ENCODE results near the gene LUM. TPM values are rescaled to one million over a fixed set of nuclear protein-coding genes. Genes with fewer than 3 reads are reported as not detected.

LUM gene
- polyA plus RNA-seq, 3 donors: not detected

- H3K27me3 ChIP-seq (ENCODE audit: control insufficient read depth in 2 of 2, insufficient read depth in 2 of 2, low read length in 2 of 2): no peaks in the 10 kb centered on the region
- intact Hi-C loops (cut with micrococcal nuclease): no loop called here
- H3K4me2 ChIP-seq (replicated peaks; ENCODE audit: extremely low read depth, low read length, poor library complexity, severe bottlenecking): no peak overlapping the region
- Mint-ChIP-seq H3K36me3 (no peaks in the 10 kb centered on the region), H3K27ac (no peak overlapping the region), H3K4me1 (peaks cover 5% of the 10 kb centered on the region), H3K27me3 (ENCODE audit: low read depth in 3 of 3) (no peaks in the 10 kb centered on the region), H3K9me3 (peaks cover 0 to 6% (median 2%) of the 10 kb centered on the region in 7 donors), H3K4me3 (no peak overlapping the region)
- no peaks in the 10 kb centered on the region for H4K20me1 ChIP-seq (ENCODE audit: insufficient read depth, low read length)
- WGBS (ENCODE audit: insufficient coverage): no CpG with 5 or more reads among the region's 2 CpGs
- no peaks in the 10 kb centered on the region for H3K79me2 ChIP-seq (ENCODE audit: insufficient read depth, low read length)
- no peak overlapping the region for H2AFZ ChIP-seq (ENCODE audit: insufficient read depth, low read depth, low read length, poor library complexity, severe bottlenecking)
- H3K9ac ChIP-seq (ENCODE audit: insufficient read depth, low read length, poor library complexity, severe bottlenecking): no peak overlapping the region
- no peaks in the 10 kb centered on the region for H3K9me3 ChIP-seq (replicated peaks in 1 of 2; ENCODE audit: control insufficient read depth in 1 of 2, insufficient read depth in 1 of 2, low read length in 2 of 2)
- TF ChIP-seq, protein P1, sequence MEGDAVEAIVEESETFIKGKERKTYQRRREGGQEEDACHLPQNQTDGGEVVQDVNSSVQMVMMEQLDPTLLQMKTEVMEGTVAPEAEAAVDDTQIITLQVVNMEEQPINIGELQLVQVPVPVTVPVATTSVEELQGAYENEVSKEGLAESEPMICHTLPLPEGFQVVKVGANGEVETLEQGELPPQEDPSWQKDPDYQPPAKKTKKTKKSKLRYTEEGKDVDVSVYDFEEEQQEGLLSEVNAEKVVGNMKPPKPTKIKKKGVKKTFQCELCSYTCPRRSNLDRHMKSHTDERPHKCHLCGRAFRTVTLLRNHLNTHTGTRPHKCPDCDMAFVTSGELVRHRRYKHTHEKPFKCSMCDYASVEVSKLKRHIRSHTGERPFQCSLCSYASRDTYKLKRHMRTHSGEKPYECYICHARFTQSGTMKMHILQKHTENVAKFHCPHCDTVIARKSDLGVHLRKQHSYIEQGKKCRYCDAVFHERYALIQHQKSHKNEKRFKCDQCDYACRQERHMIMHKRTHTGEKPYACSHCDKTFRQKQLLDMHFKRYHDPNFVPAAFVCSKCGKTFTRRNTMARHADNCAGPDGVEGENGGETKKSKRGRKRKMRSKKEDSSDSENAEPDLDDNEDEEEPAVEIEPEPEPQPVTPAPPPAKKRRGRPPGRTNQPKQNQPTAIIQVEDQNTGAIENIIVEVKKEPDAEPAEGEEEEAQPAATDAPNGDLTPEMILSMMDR (IDR thresholded peaks at IDR 0.05): no peak
- no peak overlapping the region for H3K27ac ChIP-seq (ENCODE audit: low read depth in 1 of 2, low read length in 2 of 2)
- no peak for DNase-seq
- H3K4me1 ChIP-seq (ENCODE audit: control insufficient read depth in 1 of 2, insufficient read depth in 2 of 2, low read length in 2 of 2): no peaks in the 10 kb centered on the region
- no peaks in the 10 kb centered on the region for H3K36me3 ChIP-seq (replicated peaks in 1 of 2; ENCODE audit: control insufficient read depth in 1 of 2, insufficient read depth in 2 of 2, low read length in 2 of 2)
- no peak overlapping the region for H3K4me3 ChIP-seq (replicated peaks in 1 of 3; ENCODE audit: low read depth in 2 of 3, low read length in 3 of 3)
These were observed 12.0 kb downstream of the LUM start for GRCh38 chr12:91099341-91099740.

GRCh38 chr12:91098941-91099340 is 12.4 kb downstream of the LUM start:
- Mint-ChIP-seq H3K27ac (no peak overlapping the region), H3K4me3 (no peak overlapping the region), H3K27me3 (ENCODE audit: low read depth in 3 of 3) (no peaks in the 10 kb centered on the region), H3K4me1 (peaks cover 5% of the 10 kb centered on the region), H3K36me3 (no peaks in the 10 kb centered on the region), H3K9me3 (peaks cover 0 to 6% (median 2%) of the 10 kb centered on the region in 7 donors)
- Histone ChIP-seq H3K27me3 (ENCODE audit: control insufficient read depth in 2 of 2, insufficient read depth in 2 of 2, low read length in 2 of 2) (no peaks in the 10 kb centered on the region), H3K27ac (ENCODE audit: low read depth in 1 of 2, low read length in 2 of 2) (no peak overlapping the region), H3K79me2 (ENCODE audit: insufficient read depth, low read length) (no peaks in the 10 kb centered on the region), H3K4me1 (ENCODE audit: control insufficient read depth in 1 of 2, insufficient read depth in 2 of 2, low read length in 2 of 2) (no peaks in the 10 kb centered on the region), H3K9me3 (replicated peaks in 1 of 2; ENCODE audit: control insufficient read depth in 1 of 2, insufficient read depth in 1 of 2, low read length in 2 of 2) (no peaks in the 10 kb centered on the region), H2AFZ (ENCODE audit: insufficient read depth, low read depth, low read length, poor library complexity, severe bottlenecking) (no peak overlapping the region), H3K36me3 (replicated peaks in 1 of 2; ENCODE audit: control insufficient read depth in 1 of 2, insufficient read depth in 2 of 2, low read length in 2 of 2) (no peaks in the 10 kb centered on the region), H3K4me2 (replicated peaks; ENCODE audit: extremely low read depth, low read length, poor library complexity, severe bottlenecking) (no peak overlapping the region), H3K4me3 (replicated peaks in 1 of 3; ENCODE audit: low read depth in 2 of 3, low read length in 3 of 3) (no peak overlapping the region), H3K9ac (ENCODE audit: insufficient read depth, low read length, poor library complexity, severe bottlenecking) (no peak overlapping the region), H4K20me1 (ENCODE audit: insufficient read depth, low read length) (no peaks in the 10 kb centered on the region)
- WGBS (ENCODE audit: insufficient coverage): no CpG with 5 or more reads among the region's 3 CpGs
- intact Hi-C loops (cut with micrococcal nuclease): no loop called here
- TF ChIP-seq, protein P1 (IDR thresholded peaks at IDR 0.05): no peak
- DNase-seq: no peak
